K562 (cell line): ENCODE measurements around the gene PRTN3. TPM values are rescaled to one million over a fixed set of nuclear protein-coding genes. Genes with fewer than 3 reads are reported as not detected.

Experiments
- BHLHE40 ChIP-seq: IDR thresholded peaks from 2 replicates; pipeline ENCODE4 v1.6.1; 2011; ENCODE audit warnings: low read length, improper control_type of control experiment
- CEBPB ChIP-seq: fragments of 450-650 bp; IDR thresholded peaks from 2 replicates; pipeline ENCODE4 v1.6.1; 2016; ENCODE audit warnings: missing genetic modification characterization, missing compliant biosample characterization
- HDAC2 ChIP-seq: fragments of 450-650 bp; IDR thresholded peaks from 2 replicates; pipeline ENCODE4 v1.6.1; 2016; ENCODE audit warnings: mild to moderate bottlenecking
- HIVEP1 ChIP-seq: fragments of 250-450 bp; sonication (Bioruptor Pico); IDR thresholded peaks from 2 replicates; pipeline ENCODE4 v1.4.0; 2020; ENCODE audit warnings: mild to moderate bottlenecking
- L3MBTL2 ChIP-seq: fragments of 450-650 bp; IDR thresholded peaks from 2 replicates; pipeline ENCODE4 v1.6.1; 2016; ENCODE audit warnings: mild to moderate bottlenecking, moderate library complexity
- MAZ ChIP-seq, 2 experiments: fragments of 450-650 bp in 1 of 2; sonication (generic) in 1 of 2; formaldehyde crosslinking; IDR thresholded peaks in 1 of 2; conservative IDR thresholded peaks in 1 of 2; 2 replicates each; pipeline versions ENCODE4 v1.4.0 to v1.5.0; 2020; ENCODE audit warnings: mild to moderate bottlenecking in 1 of 2, missing genetic modification reagents in 1 of 2
- PYGO2 ChIP-seq: fragments of 450-650 bp; IDR thresholded peaks from 2 replicates; pipeline ENCODE4 v1.6.1; 2016; ENCODE audit warnings: mild to moderate bottlenecking, missing genetic modification characterization, moderate library complexity, missing compliant biosample characterization
- RBM17 ChIP-seq: fragments of 200-400 bp; formaldehyde crosslinking; IDR thresholded peaks from 2 replicates; pipeline ENCODE4 v1.6.1; 2017; ENCODE audit warnings: low read depth, mild to moderate bottlenecking, low read length, borderline replicate concordance
- SMARCC2 ChIP-seq: fragments of 450-650 bp; IDR thresholded peaks from 2 replicates; pipeline ENCODE4 v1.6.1; 2017; ENCODE audit warnings: antibody characterized with exemption, moderate library complexity, mild to moderate bottlenecking, low read depth
- ZFX ChIP-seq: sonication (generic); formaldehyde crosslinking; IDR thresholded peaks from 2 replicates; pipeline ENCODE4 v1.8.0; 2022; ENCODE audit warnings: mild to moderate bottlenecking, missing genetic modification reagents, moderate library complexity
- ZNF274 ChIP-seq: IDR thresholded peaks from 2 replicates; pipeline ENCODE4 v1.6.1; 2011; ENCODE audit warnings: low read depth, mild to moderate bottlenecking, low read length, moderate library complexity, borderline replicate concordance
- polyA plus RNA-seq, 8 experiments: library from polyadenylated mRNA; depleted of rRNA in 4 of 8; stranded (reverse) in 5 of 8; unstranded in 3 of 8; fragments of >200 nt; fragmentation: Nextera tagmentation in 2 of 8; fragmentation: Illumina TruSeq in 1 of 8; extraction: Ambion mirVana in 2 of 8; extraction: Trizol in 1 of 8; gene quantifications; 2 replicates each; pipeline versions ENCODE4 v1.2.1 to v1.2.3, GENCODE V29; 2011 to 2014; ENCODE audit warnings: inconsistent platforms in 1 of 8, missing spikeins in 1 of 8
- total RNA-seq, 7 experiments: library from RNA; depleted of rRNA in 6 of 7; stranded (reverse); fragments of >200 nt in 6 of 7; fragmentation: Illumina TruSeq in 2 of 7; extraction: Trizol in 2 of 7; gene quantifications; 2 replicates each; pipeline versions ENCODE4 v1.2.1 to v1.2.3, GENCODE V29; 2011 to 2021; ENCODE audit warnings: low replicate concordance in 1 of 7
- TF ChIP-seq, protein P1 (sequence below): sonication (generic); formaldehyde crosslinking; IDR thresholded peaks from 2 replicates; pipeline ENCODE4 v1.8.1; 2022; ENCODE audit warnings: missing genetic modification reagents
- TF ChIP-seq, protein P2 (sequence below), 2 experiments: fragments of 450-650 bp; IDR thresholded peaks; 2 replicates each; pipeline ENCODE4 v1.6.1; 2016; ENCODE audit warnings: mild to moderate bottlenecking in 2 of 2, borderline replicate concordance in 1 of 2, low read depth in 1 of 2, moderate library complexity in 1 of 2
- TF ChIP-seq, protein P3 (sequence below): fragments of 450-650 bp; IDR thresholded peaks from 2 replicates; pipeline ENCODE4 v1.7.1; 2018; ENCODE audit warnings: mild to moderate bottlenecking, low read depth; ENCODE audit not compliant: partially characterized antibody

Gene PRTN3
- total and polyA plus RNA-seq, 9 of the 15 experiments (the other 6 are each of a cell fraction or from before 2014, with no cell fraction given) = 0.14 to 0.86 (median 0.43) TPM; not detected in 3

DNA sequence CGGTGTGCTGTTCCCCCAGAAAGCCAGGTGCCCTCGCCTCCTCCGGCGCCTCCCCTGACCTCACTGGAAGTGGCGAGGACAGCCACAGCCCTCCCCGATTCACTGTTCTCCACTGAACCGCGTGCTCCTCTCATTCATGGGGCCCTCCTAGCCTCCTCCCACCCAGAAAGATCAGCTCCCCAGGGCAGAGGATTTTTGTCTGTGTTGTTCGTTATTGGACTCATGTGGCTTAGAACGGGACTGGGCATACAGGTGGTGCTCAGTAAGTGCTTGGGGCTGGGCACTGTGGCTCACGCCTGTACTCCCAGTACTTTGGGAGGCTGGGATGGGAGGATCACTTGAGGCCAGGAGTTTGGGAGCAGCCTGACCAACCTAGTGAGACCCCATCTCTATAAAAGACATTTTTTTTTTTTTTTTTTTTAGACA, 3.8 kb downstream of the PRTN3 start (continued):
- TF ChIP-seq MAZ (CRISPR knock-in tag; conservative IDR thresholded peaks at IDR 0.05 in 1 of 2, IDR thresholded peaks at IDR 0.05 in 1 of 2) (peak in 1 of 2 experiments; percentile 28; a peak in 2 of 4 replicates), SMARCC2 (no peak), HIVEP1 (no peak), RBM17 (no peak), HDAC2 (no peak), L3MBTL2 (peak; percentile 59), BHLHE40 (no peak), CEBPB (no peak), ZFX (CRISPR knock-in tag) (no peak), ZNF274 (no peak), PYGO2 (tag) (no peak)
- TF ChIP-seq, protein P1, sequence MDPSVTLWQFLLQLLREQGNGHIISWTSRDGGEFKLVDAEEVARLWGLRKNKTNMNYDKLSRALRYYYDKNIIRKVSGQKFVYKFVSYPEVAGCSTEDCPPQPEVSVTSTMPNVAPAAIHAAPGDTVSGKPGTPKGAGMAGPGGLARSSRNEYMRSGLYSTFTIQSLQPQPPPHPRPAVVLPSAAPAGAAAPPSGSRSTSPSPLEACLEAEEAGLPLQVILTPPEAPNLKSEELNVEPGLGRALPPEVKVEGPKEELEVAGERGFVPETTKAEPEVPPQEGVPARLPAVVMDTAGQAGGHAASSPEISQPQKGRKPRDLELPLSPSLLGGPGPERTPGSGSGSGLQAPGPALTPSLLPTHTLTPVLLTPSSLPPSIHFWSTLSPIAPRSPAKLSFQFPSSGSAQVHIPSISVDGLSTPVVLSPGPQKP (CRISPR knock-in tag) = no peak
- TF ChIP-seq, protein P2, sequence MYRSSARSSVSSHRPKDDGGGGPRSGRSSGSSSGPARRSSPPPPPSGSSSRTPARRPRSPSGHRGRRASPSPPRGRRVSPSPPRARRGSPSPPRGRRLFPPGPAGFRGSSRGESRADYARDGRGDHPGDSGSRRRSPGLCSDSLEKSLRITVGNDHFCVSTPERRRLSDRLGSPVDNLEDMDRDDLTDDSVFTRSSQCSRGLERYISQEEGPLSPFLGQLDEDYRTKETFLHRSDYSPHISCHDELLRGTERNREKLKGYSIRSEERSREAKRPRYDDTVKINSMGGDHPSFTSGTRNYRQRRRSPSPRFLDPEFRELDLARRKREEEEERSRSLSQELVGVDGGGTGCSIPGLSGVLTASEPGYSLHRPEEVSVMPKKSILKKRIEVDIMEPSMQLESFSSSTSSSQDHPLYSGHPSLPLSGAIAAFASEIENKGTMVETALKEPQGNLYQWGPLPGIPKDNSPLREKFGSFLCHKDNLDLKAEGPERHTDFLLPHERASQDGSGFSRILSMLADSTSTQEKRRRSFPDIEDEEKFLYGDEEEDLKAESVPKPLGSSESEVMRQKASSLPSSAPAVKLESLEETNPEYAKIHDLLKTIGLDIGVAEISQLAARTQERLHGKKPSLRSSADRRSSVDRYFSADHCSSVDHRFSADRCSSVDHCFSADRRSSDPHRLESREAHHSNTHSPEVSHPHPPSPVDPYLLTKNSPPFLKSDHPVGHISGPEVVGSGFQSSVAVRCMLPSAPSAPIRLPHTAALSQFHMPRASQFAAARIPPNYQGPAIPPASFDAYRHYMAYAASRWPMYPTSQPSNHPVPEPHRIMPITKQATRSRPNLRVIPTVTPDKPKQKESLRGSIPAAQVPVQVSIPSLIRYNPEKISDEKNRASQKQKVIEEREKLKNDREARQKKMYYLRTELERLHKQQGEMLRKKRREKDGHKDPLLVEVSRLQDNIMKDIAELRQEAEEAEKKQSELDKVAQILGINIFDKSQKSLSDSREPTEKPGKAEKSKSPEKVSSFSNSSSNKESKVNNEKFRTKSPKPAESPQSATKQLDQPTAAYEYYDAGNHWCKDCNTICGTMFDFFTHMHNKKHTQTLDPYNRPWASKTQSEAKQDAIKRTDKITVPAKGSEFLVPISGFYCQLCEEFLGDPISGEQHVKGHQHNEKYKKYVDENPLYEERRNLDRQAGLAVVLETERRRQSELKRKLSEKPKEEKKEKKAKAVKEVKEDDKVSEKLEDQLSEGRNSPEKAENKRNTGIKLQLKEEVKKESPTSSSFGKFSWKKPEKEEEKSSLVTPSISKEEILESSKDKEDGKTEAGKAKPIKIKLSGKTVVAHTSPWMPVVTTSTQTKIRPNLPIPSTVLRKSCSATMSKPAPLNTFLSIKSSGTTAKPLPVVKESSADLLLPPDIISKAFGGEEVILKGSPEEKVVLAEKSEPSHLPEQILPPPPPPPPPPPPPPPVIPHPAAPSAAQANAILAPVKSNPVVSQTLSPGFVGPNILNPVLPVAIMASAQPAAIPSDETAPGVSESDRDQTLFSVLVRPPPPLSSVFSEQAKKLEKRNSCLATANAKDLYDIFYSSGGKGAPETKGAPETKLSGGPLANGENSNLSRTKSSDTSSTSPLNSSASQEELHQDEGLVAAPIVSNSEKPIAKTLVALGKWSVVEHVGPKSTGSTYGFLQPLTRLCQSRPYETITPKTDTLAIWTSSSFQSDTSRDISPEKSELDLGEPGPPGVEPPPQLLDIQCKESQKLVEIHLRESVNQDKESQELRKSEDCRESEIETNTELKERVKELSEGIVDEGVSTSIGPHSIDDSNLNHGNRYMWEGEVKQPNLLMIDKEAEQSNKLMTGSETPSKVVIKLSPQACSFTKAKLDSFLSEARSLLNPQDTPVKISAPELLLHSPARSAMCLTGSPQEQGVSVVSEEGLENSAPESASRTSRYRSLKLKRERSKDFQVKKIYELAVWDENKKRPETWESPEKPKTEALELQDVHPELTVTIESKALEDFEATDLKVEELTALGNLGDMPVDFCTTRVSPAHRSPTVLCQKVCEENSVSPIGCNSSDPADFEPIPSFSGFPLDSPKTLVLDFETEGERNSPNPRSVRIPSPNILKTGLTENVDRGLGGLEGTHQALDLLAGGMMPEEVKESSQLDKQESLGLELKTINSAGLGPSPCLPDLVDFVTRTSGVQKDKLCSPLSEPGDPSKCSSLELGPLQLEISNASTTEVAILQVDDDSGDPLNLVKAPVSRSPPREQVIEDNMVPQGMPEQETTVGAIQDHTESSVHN (IDR thresholded peaks at IDR 0.05; ENCODE audit: borderline replicate concordance in 1 of 2, low read depth in 1 of 2) = no peak
- TF ChIP-seq, protein P3, sequence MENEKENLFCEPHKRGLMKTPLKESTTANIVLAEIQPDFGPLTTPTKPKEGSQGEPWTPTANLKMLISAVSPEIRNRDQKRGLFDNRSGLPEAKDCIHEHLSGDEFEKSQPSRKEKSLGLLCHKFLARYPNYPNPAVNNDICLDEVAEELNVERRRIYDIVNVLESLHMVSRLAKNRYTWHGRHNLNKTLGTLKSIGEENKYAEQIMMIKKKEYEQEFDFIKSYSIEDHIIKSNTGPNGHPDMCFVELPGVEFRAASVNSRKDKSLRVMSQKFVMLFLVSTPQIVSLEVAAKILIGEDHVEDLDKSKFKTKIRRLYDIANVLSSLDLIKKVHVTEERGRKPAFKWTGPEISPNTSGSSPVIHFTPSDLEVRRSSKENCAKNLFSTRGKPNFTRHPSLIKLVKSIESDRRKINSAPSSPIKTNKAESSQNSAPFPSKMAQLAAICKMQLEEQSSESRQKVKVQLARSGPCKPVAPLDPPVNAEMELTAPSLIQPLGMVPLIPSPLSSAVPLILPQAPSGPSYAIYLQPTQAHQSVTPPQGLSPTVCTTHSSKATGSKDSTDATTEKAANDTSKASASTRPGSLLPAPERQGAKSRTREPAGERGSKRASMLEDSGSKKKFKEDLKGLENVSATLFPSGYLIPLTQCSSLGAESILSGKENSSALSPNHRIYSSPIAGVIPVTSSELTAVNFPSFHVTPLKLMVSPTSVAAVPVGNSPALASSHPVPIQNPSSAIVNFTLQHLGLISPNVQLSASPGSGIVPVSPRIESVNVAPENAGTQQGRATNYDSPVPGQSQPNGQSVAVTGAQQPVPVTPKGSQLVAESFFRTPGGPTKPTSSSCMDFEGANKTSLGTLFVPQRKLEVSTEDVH = no peak
